Gastroesophageal sphincter (tissue), 3 donors: ENCODE measurements around the gene MADD.
"Not testable (repeated sequence)": the region's sequence is repeated elsewhere in the genome, so short reads cannot be mapped to it uniquely, and the experiment has no call there.

Experiments
- CTCF ChIP-seq, 4 experiments: fragments of 200-600 bp in 2 of 4; fragments of 450-650 bp in 2 of 4; sonication (generic) in 1 of 4; IDR thresholded peaks; one replicate each; pipeline ENCODE4 v1.5.1; 2017 to 2019; ENCODE audit warnings: antibody characterized with exemption in 4 of 4, mild to moderate bottlenecking in 2 of 4, moderate library complexity in 2 of 4
- POLR2A ChIP-seq, 2 donors: fragments of 450-650 bp; IDR thresholded peaks; one replicate each; pipeline ENCODE4 v1.6.1; 2017; ENCODE audit warnings: antibody characterized with exemption in 2 of 2, mild to moderate bottlenecking in 2 of 2, moderate library complexity in 1 of 2
- POLR2AphosphoS5 ChIP-seq: sonication (generic); formaldehyde crosslinking; IDR thresholded peaks from one replicate; pipeline ENCODE4 v1.6.1; 2017; ENCODE audit warnings: antibody characterized with exemption

DNA sequence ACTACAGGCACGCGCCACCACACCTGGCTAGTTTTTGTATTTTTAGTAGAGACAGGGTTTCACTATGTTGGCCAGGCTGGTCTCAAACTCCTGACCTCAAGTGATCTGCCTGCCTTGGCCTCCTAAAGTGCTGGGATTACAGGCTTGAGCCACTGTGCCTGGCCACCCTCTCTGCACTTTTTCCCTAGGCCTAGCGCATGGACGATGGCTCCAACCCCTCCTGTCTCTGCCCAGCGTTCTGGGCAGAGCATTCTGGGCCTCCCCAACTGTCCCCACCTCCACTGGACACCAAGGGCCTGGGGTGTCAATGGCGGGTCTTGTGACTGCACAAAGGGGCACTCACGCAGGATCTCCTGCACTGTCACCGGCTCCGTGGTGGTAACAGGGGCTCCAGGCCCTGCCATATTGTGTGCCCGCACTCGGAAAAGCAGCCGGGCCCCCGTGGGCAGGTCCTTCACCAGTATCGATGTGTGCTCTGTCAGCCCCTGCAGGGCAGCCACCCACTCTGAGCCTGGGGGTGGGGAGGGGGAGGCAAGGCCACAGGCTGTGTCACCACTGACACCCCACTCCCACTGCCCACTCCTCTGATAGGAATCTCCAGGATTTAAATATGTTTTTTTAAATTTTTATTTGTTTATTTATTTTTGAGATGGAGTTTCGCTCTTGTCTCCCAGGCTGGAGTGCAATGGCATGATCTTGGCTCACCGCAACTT is 64.9 kb downstream of the MADD start:
- not testable (repeated sequence) for TF ChIP-seq POLR2AphosphoS5; CTCF (IDR thresholded peaks at IDR 0.05); POLR2A (IDR thresholded peaks at IDR 0.05)
